Breast epithelium (tissue), 4 donors: ENCODE results near the gene ARMC10. TPM values are rescaled to one million over a fixed set of nuclear protein-coding genes. Genes with fewer than 3 reads are reported as not detected.
"Not testable (repeated sequence)": the region's sequence is repeated elsewhere in the genome, so short reads cannot be mapped to it uniquely, and the experiment has no call there.

Source experiments
- DNase-seq, 2 donors: peaks; one replicate each; pipeline ENCODE4 v3.0.0-alpha.2; 2019; ENCODE audit warnings: low spot score in 2 of 2
- H3K27ac ChIP-seq, 2 donors: fragments of 200-600 bp; sonication (generic) in 1 of 2; one replicate each; pipeline ENCODE4 v1.5.1; 2016 to 2019; ENCODE audit warnings: mild to moderate bottlenecking in 1 of 2
- H3K27me3 ChIP-seq, 2 donors: fragments of 200-600 bp; sonication (generic) in 1 of 2; one replicate each; pipeline versions ENCODE4 v1.5.1 to v1.6.0; 2017 to 2019; ENCODE audit warnings: control low read depth in 1 of 2, mild to moderate bottlenecking in 1 of 2
- H3K36me3 ChIP-seq: fragments of 200-600 bp; one replicate; pipeline ENCODE4 v1.5.1; 2019
- H3K4me1 ChIP-seq, 2 donors: fragments of 200-600 bp; sonication (generic); one replicate each; pipeline ENCODE4 v1.5.1; 2016 to 2019; ENCODE audit warnings: control low read depth in 1 of 2
- H3K4me3 ChIP-seq, 3 donors: fragments of 200-600 bp; sonication (generic); 1 replicate in 2 of 3; 2 replicates in 1 of 3; pipeline ENCODE4 v1.5.1; 2016 to 2019; ENCODE audit warnings: mild to moderate bottlenecking in 3 of 3, moderate library complexity in 2 of 3
- H3K9me3 ChIP-seq, 2 donors: fragments of 200-600 bp; sonication (generic) in 1 of 2; one replicate each; pipeline ENCODE4 v1.5.1; 2016 to 2019; ENCODE audit warnings: control low read depth in 1 of 2
- CTCF ChIP-seq, 3 donors: fragments of 450-650 bp; IDR thresholded peaks; one replicate each; pipeline ENCODE4 v1.5.1; 2016 to 2017; ENCODE audit warnings: antibody characterized with exemption in 3 of 3, mild to moderate bottlenecking in 3 of 3, moderate library complexity in 3 of 3
- POLR2A ChIP-seq: fragments of 450-650 bp; IDR thresholded peaks from one replicate; pipeline ENCODE4 v1.6.1; 2016; ENCODE audit warnings: antibody characterized with exemption, mild to moderate bottlenecking, moderate library complexity
- POLR2AphosphoS5 ChIP-seq, 3 donors: sonication (generic); formaldehyde crosslinking; IDR thresholded peaks; one replicate each; pipeline ENCODE4 v1.6.1; 2017; ENCODE audit warnings: antibody characterized with exemption in 3 of 3
- intact Hi-C: fragments of 100-400 bp; cut with DNase I; formaldehyde crosslinking; loops from one replicate; pipeline ENCODE4 v1.15.1; 2023; ENCODE audit warnings: low total_unique reads
- total RNA-seq, 3 donors: library from RNA; depleted of rRNA; stranded (reverse); fragments of >200 nt; gene quantifications; one replicate each; pipeline ENCODE4 v1.1.0, GENCODE V29; 2016

ARMC10 gene
- total RNA-seq, 3 donors from 2014 or later, result 47.0 to 55.4 (median 49.8) TPM

- no peak for DNase-seq
- H3K4me3 ChIP-seq, result no peak overlapping the region
- H3K4me1 ChIP-seq, result no peaks in the 10 kb centered on the region
- no peaks in the 10 kb centered on the region for H3K36me3 ChIP-seq
- H3K27me3 ChIP-seq, result no peaks in the 10 kb centered on the region
- intact Hi-C loops, result no loop called here
- no peaks in the 10 kb centered on the region for H3K9me3 ChIP-seq
- no peak overlapping the region for H3K27ac ChIP-seq
- TF ChIP-seq POLR2AphosphoS5 (IDR thresholded peaks at IDR 0.05) (no peak), CTCF (IDR thresholded peaks at IDR 0.05) (no peak), POLR2A (no peak)
Measured at GRCh38 chr7:103140685-103141084, 65.7 kb downstream of the ARMC10 start.

- intact Hi-C loops, result no loop called here
- no peak for DNase-seq
- peaks cover 0 to 4% of the 10 kb centered on the region in 2 donors for H3K4me1 ChIP-seq
- H3K9me3 ChIP-seq, result no peaks in the 10 kb centered on the region
- no peaks in the 10 kb centered on the region for H3K36me3 ChIP-seq
- H3K4me3 ChIP-seq, result no peak overlapping the region
- no peak overlapping the region for H3K27ac ChIP-seq
- no peak for TF ChIP-seq POLR2A
- TF ChIP-seq CTCF (IDR thresholded peaks at IDR 0.05), result no peak
- TF ChIP-seq POLR2AphosphoS5 (IDR thresholded peaks at IDR 0.05), result no peak
- no peaks in the 10 kb centered on the region for H3K27me3 ChIP-seq
Measured at GRCh38 chr7:103141753-103142404, 66.9 kb downstream of the ARMC10 start.

GRCh38 chr7:103142494-103142893 lies 67.6 kb downstream of the ARMC10 start:
- Histone ChIP-seq H3K27ac (no peak overlapping the region), H3K36me3 (no peaks in the 10 kb centered on the region), H3K27me3 (no peaks in the 10 kb centered on the region), H3K4me3 (no peak overlapping the region), H3K4me1 (peaks cover 0 to 8% of the 10 kb centered on the region in 2 donors), H3K9me3 (no peaks in the 10 kb centered on the region)
- DNase-seq, result no peak
- TF ChIP-seq CTCF (IDR thresholded peaks at IDR 0.05) (no peak), POLR2AphosphoS5 (IDR thresholded peaks at IDR 0.05) (no peak), POLR2A (no peak)
- intact Hi-C loops, result no loop called here

DNA sequence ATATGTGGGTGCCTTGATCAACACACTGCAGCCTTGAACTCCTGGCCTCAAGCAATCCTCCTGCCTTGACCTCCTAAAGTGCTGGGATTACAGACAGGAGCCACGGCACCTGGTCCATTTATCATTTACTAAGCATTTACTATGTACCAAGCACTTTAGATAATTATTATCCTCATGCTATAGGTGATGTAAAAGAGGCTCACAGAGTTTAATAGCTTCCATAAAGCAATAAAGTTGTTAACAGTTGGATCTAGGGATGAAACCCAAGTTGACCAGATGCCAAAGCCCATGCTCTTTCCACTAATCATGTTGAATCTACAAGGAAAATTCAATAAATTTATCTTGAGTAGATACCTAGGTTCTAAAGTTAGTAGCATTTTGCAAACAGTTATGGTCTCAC lies 68.9 kb downstream of the ARMC10 start:
- Histone ChIP-seq H3K4me3 (no peak overlapping the region), H3K4me1 (peaks cover 0 to 14% of the 10 kb centered on the region in 2 donors), H3K9me3 (no peaks in the 10 kb centered on the region), H3K27ac (no peak overlapping the region), H3K27me3 (no peaks in the 10 kb centered on the region), H3K36me3 (no peaks in the 10 kb centered on the region)
- no peak for TF ChIP-seq CTCF (IDR thresholded peaks at IDR 0.05)
- TF ChIP-seq POLR2A, result no peak
- no peak for TF ChIP-seq POLR2AphosphoS5 (IDR thresholded peaks at IDR 0.05)
- intact Hi-C loops, result no loop called here
- DNase-seq, result no peak

GRCh38 chr7:103144754-103145153 lies 69.8 kb downstream of the ARMC10 start:
- H3K27me3 ChIP-seq, H3K36me3 ChIP-seq, H3K4me3 ChIP-seq, H3K9me3 ChIP-seq, H3K27ac ChIP-seq, DNase-seq, intact Hi-C loops: not testable (repeated sequence)
- peaks cover 0 to 14% of the 10 kb centered on the region in 2 donors for H3K4me1 ChIP-seq
